GM19463 (cell line): ENCODE measurements around the gene CHL1.
A peak's percentile ranks its signal among the peaks of the same experiment; 100 is the strongest.

Experiments used
- ATAC-seq: cut with Tn5 transposase; IDR thresholded peaks from one replicate; pipeline ENCODE4 v1.9.1; 2021; ENCODE audit warnings: mild to moderate bottlenecking, moderate library complexity; ENCODE audit not compliant: unreplicated experiment

The CHL1 gene

GRCh38 chr3:196311-197148 is at the start of gene CHL1:
Gene CHL1 (plus strand): TSS chr3:196763. CDS start chr3:319777, 123,014 bp downstream.
- peak; percentile 25 for ATAC-seq

DNA sequence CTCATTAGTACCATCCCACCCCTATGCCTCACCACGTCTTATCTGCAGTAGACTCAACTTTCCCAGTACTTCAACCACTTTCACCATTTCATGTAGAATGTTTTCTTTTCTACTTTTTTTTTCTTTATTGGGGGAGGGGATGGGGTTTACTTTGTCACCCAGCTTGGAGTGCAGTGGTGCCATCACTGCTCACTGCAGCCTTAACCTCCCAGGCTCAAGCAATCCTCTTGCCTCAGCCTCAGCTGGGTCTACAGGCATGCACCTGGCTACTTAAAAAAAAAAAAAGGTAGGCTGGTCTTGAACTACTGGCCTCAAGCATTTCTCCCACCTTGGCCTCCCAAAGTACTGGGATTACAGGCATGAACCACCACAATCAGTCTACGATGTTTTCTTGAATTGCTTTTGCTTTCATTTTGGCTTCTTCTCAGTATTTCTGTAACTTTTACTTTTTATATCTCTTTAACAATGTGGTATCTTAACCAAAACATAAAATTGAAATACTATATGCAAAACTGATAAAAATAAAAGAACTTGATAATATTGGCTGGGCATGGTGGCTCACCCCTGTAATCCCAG is 44.9 kb upstream of the CHL1 start:
- no peak for ATAC-seq

DNA sequence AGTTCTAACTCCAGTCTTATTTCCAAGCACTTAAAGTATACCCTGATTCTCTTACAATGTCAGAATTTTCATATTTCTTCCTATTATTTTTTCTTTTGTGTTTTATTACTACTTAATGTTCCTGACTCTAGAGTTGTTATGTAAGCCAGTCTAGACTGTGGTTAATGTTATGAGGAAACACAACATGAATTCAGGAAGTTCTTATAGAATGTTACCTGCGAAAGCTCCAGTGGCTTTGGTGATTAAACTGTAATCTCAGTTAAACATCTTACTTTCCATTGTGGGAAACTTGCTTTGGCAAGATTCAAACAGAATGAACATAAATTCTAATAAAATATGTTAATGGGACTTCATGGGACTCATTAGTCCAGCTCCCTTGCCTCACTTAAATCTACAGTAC is 36.6 kb upstream of the CHL1 start:
- no peak for ATAC-seq

DNA sequence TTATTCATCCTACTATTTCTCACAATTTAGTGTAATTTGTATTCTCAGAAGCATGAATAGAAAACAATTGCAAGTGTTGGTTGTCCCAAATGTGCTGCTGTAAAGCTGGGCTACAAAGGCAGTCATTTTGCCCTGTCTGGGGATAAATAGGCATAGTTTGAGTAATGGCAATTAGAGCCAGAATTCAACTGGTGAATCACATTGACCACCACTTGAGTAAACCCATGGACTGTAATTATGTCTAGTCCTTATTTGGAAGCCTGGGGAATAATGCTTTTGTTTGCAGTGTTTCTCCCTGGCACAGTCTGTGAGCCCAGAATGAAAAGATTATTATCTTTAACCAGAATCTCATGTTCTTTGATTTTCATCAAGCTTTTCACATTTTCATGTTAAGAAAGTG is 30.5 kb upstream of the CHL1 start:
- no peak for ATAC-seq

DNA sequence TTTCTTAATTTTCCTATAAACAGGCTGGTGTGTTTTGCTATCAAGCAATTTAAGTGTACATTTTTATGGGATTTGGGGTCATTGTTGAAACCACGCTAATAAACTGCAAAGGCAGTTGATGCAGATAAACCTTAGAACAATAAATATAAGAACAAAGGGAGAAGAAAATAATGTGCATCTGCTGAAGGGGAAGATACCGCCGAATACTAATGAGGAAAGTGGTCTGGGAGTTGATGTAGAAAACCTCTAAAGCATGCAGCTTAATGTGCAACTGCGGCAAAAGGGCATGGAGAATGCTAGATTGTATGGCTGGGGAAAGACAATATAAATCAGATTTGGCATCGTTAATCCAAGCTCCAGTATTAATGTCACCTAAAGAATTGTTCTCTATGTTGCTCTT is 29.8 kb upstream of the CHL1 start:
- ATAC-seq = no peak

GRCh38 chr3:173886-174285 is 22.7 kb upstream of the CHL1 start:
- peak; percentile 85 for ATAC-seq

GRCh38 chr3:184976-185375 is 11.6 kb upstream of the CHL1 start:
- no peak for ATAC-seq

DNA sequence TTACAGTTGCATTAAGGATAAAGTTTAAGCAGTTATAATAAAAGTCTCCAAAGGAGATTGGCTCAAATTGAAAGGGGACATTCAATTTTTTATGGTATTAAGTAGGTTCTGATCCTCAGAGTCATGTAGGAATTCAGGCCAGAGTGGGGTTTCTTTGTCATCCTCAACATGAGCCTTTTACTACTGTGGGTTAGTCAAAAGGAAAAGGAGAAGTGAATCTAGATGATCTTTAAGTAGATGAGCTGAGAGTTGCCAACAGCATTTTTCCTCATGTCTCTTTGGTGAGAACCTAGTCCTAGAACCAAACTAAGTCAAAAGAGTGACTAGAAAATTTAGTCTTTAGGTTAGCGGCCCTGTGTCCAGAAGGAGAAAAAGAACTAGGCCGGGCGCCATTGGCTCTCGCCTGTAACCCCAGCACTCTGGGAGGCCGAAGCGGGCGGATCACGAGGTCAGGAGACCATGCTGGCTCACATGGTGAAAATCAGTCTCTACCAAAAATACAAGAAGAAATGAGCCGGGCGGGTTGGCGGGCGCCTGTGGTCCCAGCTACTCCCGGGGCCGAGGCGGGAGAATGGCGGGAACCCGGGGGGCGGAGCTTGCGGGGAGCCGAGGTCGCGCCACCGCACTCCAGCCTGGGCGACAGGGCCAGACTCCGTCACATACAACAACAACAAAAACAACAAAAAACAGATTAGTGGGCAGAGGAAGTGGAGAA is 4.2 kb upstream of the CHL1 start:
- peak; percentile 49 for ATAC-seq

DNA sequence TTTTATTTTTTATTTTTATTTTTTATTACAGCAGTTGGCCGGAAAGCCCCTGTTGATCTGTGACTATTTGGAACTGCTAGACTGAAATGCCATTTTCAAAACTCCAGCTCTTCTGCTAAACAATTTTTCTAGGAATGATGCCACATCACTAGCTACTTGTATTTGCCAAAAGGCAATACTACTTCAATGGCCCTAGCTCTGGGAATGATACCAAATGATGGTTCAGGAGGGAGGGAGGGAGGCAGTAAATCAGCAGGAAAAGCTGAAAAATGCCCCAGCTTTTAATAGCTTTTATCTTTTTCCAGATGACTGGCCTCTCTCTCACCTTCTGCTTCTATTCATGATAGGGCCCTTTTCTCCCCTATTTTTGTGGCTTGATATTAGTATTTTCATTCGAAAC is 2.6 kb upstream of the CHL1 start:
- ATAC-seq = no peak

DNA sequence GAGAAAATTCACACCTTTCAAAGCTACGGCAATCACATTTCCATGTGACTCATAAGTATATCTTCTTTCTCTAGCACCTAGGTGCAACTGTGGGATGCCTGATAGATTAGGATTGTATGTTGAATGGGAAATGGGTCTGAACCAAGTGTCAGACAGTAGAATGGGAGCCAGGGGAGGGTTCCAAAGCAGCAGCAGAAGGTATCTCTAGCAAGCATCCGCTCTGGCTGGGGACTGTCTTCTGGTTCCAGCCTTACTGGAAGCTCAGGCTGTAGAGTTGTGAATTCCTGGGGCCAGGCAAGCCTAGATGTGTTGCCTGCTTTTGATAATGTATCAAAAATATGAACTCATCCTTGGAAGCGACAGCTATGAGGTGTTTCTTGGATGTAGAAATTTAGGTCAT is 2.1 kb upstream of the CHL1 start:
- no peak for ATAC-seq

DNA sequence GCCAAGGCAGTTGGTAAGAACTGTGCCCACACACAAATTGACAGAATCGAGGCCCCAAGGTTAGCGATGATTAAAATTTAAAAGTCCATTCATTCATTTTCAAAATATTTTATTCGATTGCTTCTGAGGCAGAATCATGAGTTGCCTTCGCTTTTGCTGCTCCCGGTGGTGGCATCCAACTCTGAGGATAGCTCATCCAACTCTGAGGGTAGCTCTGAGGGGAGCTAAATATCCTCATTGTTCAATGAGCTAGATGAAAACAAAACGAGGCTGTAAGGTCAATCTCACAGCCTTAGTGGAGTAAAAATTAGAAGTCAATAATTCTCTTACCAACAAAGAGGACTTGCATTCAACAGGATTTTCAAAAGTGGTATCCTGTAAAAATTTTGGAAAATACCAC is 897 bp upstream of the CHL1 start:
- ATAC-seq = no peak

GRCh38 chr3:197149-197827 is 725 bp downstream of the CHL1 start:
- peak; percentile 27 for ATAC-seq

GRCh38 chr3:197828-198491 is 1.4 kb downstream of the CHL1 start:
- ATAC-seq = peak; percentile 43

DNA sequence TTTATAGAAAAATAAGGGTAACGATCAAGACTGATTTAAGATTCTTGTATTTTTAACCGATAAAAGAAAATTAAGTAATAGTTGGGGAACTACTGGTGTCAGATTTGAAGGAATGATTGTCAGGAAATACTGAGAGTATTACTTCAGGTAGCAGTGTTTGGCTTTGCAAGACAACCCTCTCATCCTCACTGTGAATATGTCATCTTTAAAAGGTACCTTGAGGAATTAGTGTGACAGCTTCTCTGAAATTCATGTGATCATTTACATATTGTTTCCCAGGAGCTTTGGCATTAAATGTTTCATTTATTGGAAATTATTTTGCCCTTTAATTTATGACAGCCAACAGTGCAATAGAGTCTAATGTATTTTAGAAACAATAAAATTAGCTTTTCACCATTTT is 3.3 kb downstream of the CHL1 start:
- ATAC-seq = no peak

- ATAC-seq = no peak
Observed at GRCh38 chr3:200758-201325, 4.3 kb downstream of the CHL1 start.

GRCh38 chr3:204102-204501 is 7.5 kb downstream of the CHL1 start:
- no peak for ATAC-seq

DNA sequence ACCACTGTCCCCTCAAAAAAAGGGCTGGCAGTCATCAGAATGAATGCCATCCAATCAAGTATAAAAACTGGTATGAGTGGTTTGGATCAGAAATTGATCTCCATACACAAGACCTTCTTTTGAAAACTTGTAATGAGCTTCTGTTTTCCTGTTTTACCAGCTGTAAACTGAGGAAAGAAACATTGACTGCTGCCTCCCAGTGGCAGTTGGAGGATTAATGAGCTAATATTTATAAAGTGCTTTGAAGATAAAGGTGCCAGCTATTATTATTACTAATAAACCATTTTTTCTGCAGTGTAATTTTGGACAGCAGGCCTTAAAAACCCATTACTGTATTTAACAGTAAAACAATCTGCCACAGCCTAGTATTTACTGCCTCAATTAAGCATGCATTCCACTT is 11.4 kb downstream of the CHL1 start:
- ATAC-seq = no peak

DNA sequence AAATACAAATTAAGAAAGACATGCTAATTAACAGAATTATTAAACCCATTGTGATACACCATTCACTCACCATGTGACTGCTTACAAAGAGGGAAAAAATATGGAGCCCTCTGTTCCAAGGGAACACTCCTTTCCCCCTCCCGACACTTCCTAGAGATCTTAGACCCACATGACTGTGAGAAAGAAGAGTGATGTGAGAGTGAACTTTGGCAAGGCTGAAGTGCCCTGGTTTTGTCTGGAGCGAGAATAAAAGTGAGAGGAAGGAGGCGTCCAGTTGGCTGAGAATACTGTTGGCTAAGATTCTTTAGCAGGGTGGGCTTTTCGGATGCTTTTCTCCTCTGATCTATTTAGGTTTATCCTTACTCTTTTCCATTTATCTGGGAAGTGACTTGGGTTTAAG is 14.1 kb downstream of the CHL1 start:
- no peak for ATAC-seq

DNA sequence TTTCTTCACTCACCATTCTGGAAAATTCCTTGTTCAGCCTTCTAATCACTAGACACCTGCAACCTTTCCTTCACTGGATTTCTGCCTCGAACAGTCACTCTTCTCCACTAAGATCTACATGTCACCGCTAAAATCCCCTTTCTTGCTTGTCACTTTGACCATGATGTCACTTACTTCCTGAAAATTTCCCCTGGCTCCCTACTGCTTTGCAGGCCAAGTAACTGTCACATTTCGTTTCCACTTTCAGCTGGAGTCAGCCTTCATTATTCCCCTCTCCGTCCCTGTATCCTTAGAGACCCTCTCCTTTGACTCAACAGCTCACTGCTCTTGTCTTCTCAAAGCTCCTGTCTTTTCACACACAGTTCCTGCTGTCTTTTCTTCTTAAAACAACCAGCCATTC is 15.9 kb downstream of the CHL1 start:
- peak; percentile 90 for ATAC-seq

DNA sequence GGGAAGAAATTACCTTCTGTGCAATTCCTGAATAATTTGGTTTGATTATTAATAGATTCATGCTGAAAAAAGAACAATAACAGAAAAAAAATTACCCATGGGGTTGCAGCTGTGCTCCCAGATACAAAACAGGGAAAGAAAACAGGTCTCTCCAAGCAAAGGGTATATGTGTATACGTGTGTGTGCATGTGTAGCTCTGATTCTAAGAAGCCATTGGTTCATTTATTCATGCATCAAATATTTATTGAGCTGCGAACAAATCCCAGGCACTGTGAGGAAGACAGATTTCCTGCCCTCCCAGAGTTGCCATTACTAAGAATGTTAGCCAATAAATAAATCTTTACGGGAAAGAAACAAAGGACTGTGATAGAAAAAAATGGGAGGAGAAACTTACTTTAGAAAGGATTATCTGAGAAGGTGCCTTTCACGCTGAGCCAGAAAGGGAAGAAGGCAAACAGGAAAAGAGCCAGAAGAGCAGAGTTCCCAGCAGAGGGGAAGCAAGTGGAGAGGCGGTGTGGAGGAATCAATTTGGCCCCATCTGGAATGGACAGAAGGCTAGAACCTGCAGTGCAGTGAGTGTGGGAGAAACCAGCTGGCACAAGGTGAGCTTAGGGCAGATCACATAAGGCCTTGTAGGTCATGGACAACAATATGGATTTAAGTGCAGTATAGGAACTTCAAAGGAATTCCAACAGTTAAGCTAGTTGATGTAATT is 20.7 kb downstream of the CHL1 start:
- no peak for ATAC-seq
